HEK293 (cell line): ENCODE measurements around the gene LTBP1.

ENCODE experiments used
- FEZF1 ChIP-seq: fragments of 450-650 bp; formaldehyde crosslinking; IDR thresholded peaks from 2 replicates; pipeline ENCODE4 v1.5.1; 2016; ENCODE audit warnings: missing biosample characterization, missing genetic modification characterization
- HOXC10 ChIP-seq: sonication (generic); formaldehyde crosslinking; IDR thresholded peaks from 2 replicates; pipeline ENCODE4 v1.8.1; 2023; ENCODE audit warnings: mild to moderate bottlenecking, missing genetic modification reagents
- SP3 ChIP-seq: fragments of 450-650 bp; formaldehyde crosslinking; IDR thresholded peaks from 2 replicates; pipeline ENCODE4 v1.5.1; 2016; ENCODE audit warnings: missing biosample characterization, missing genetic modification characterization
- ZBTB1 ChIP-seq: fragments of 450-650 bp; formaldehyde crosslinking; IDR thresholded peaks from 2 replicates; pipeline ENCODE4 v1.5.1; 2016; ENCODE audit warnings: missing biosample characterization, missing genetic modification characterization
- ZNF114 ChIP-seq: fragments of 450-650 bp; formaldehyde crosslinking; IDR thresholded peaks from 2 replicates; pipeline ENCODE4 v1.5.0; 2017; ENCODE audit warnings: missing biosample characterization, missing genetic modification characterization
- ZNF629 ChIP-seq: fragments of 450-650 bp; formaldehyde crosslinking; IDR thresholded peaks from 2 replicates; pipeline ENCODE4 v1.5.1; 2017; ENCODE audit warnings: missing biosample characterization, missing genetic modification characterization
- ZNF76 ChIP-seq: fragments of 450-650 bp; formaldehyde crosslinking; IDR thresholded peaks from 2 replicates; pipeline ENCODE4; 2016; ENCODE audit warnings: low read depth, missing biosample characterization, missing genetic modification characterization, borderline replicate concordance
- ZNF777 ChIP-seq: fragments of 450-650 bp; formaldehyde crosslinking; IDR thresholded peaks from 2 replicates; pipeline ENCODE4 v1.5.1; 2017; ENCODE audit warnings: missing biosample characterization, missing genetic modification characterization, borderline replicate concordance
- ZNF837 ChIP-seq: fragments of 450-650 bp; formaldehyde crosslinking; IDR thresholded peaks from 2 replicates; pipeline ENCODE4 v1.5.1; 2016; ENCODE audit warnings: missing biosample characterization, missing genetic modification characterization
- TF ChIP-seq, protein P1 (sequence below): fragments of 450-650 bp; formaldehyde crosslinking; IDR thresholded peaks from 2 replicates; pipeline ENCODE4 v1.5.1; 2016; ENCODE audit warnings: missing biosample characterization, missing genetic modification characterization
- TF ChIP-seq, protein P2 (sequence below): fragments of 450-650 bp; formaldehyde crosslinking; conservative IDR thresholded peaks from 2 replicates; pipeline ENCODE4 v1.5.1; 2016; ENCODE audit warnings: low read depth, missing biosample characterization, missing genetic modification characterization
- TF ChIP-seq, protein P3 (sequence below): fragments of 450-650 bp; formaldehyde crosslinking; IDR thresholded peaks from 2 replicates; pipeline ENCODE4 v1.5.1; 2016; ENCODE audit warnings: missing biosample characterization, missing genetic modification characterization

DNA sequence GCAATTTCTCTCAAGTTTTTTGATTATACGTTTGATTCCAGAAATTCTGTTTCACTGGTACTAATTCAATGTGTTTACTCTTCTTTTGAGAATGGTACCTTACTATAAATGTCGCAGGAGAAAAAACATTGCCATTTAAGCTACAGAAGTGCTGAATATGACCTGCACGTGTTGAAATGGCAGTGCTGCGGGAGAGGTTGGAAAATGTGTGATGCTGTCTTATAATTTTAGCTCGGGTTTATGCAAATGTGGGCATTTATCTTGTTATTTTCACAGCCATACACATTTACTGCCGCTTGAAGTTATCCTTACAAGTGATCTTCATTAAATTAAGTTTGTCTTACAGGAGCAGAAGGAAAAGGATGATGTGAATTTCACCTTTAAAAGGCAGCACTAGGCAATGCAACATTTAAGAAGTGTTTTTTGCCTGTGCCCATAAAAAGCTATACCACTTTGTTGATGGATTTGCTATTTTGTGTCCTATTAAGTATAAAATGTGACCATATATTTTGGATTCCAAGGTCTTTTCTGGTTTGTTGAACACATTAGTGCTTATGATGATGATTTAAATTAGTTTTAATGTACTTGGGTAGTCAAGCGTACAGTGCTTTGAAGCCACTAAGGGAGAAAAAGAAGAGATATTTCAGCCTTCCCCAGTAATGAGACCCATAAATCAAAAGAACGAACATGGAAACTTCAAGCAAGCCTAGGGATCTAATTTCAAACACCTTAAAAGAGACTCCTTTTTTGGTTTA is 112.1 kb downstream of the LTBP1 start:
- TF ChIP-seq, protein P1, sequence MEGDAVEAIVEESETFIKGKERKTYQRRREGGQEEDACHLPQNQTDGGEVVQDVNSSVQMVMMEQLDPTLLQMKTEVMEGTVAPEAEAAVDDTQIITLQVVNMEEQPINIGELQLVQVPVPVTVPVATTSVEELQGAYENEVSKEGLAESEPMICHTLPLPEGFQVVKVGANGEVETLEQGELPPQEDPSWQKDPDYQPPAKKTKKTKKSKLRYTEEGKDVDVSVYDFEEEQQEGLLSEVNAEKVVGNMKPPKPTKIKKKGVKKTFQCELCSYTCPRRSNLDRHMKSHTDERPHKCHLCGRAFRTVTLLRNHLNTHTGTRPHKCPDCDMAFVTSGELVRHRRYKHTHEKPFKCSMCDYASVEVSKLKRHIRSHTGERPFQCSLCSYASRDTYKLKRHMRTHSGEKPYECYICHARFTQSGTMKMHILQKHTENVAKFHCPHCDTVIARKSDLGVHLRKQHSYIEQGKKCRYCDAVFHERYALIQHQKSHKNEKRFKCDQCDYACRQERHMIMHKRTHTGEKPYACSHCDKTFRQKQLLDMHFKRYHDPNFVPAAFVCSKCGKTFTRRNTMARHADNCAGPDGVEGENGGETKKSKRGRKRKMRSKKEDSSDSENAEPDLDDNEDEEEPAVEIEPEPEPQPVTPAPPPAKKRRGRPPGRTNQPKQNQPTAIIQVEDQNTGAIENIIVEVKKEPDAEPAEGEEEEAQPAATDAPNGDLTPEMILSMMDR (tag by site-specific recombination): no peak
- TF ChIP-seq, protein P2, sequence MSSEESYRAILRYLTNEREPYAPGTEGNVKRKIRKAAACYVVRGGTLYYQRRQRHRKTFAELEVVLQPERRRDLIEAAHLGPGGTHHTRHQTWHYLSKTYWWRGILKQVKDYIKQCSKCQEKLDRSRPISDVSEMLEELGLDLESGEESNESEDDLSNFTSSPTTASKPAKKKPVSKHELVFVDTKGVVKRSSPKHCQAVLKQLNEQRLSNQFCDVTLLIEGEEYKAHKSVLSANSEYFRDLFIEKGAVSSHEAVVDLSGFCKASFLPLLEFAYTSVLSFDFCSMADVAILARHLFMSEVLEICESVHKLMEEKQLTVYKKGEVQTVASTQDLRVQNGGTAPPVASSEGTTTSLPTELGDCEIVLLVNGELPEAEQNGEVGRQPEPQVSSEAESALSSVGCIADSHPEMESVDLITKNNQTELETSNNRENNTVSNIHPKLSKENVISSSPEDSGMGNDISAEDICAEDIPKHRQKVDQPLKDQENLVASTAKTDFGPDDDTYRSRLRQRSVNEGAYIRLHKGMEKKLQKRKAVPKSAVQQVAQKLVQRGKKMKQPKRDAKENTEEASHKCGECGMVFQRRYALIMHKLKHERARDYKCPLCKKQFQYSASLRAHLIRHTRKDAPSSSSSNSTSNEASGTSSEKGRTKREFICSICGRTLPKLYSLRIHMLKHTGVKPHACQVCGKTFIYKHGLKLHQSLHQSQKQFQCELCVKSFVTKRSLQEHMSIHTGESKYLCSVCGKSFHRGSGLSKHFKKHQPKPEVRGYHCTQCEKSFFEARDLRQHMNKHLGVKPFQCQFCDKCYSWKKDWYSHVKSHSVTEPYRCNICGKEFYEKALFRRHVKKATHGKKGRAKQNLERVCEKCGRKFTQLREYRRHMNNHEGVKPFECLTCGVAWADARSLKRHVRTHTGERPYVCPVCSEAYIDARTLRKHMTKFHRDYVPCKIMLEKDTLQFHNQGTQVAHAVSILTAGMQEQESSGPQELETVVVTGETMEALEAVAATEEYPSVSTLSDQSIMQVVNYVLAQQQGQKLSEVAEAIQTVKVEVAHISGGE (tag by site-specific recombination): no peak
- TF ChIP-seq ZNF76 (peak; percentile 37; the same call in 1 of the 2 replicates), SP3 (tag by site-specific recombination) (no peak), FEZF1 (tag by site-specific recombination) (peak; percentile 84), ZNF777 (tag by site-specific recombination) (no peak), ZNF114 (tag by site-specific recombination) (no peak), ZNF837 (tag by site-specific recombination) (no peak), HOXC10 (no peak), ZNF629 (tag by site-specific recombination) (no peak), ZBTB1 (tag by site-specific recombination) (no peak)
- TF ChIP-seq, protein P3, sequence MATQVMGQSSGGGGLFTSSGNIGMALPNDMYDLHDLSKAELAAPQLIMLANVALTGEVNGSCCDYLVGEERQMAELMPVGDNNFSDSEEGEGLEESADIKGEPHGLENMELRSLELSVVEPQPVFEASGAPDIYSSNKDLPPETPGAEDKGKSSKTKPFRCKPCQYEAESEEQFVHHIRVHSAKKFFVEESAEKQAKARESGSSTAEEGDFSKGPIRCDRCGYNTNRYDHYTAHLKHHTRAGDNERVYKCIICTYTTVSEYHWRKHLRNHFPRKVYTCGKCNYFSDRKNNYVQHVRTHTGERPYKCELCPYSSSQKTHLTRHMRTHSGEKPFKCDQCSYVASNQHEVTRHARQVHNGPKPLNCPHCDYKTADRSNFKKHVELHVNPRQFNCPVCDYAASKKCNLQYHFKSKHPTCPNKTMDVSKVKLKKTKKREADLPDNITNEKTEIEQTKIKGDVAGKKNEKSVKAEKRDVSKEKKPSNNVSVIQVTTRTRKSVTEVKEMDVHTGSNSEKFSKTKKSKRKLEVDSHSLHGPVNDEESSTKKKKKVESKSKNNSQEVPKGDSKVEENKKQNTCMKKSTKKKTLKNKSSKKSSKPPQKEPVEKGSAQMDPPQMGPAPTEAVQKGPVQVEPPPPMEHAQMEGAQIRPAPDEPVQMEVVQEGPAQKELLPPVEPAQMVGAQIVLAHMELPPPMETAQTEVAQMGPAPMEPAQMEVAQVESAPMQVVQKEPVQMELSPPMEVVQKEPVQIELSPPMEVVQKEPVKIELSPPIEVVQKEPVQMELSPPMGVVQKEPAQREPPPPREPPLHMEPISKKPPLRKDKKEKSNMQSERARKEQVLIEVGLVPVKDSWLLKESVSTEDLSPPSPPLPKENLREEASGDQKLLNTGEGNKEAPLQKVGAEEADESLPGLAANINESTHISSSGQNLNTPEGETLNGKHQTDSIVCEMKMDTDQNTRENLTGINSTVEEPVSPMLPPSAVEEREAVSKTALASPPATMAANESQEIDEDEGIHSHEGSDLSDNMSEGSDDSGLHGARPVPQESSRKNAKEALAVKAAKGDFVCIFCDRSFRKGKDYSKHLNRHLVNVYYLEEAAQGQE (tag by site-specific recombination): no peak
